Measurements from ENCODE around the gene FMO3. TPM values are rescaled to one million over a fixed set of nuclear protein-coding genes. Genes with fewer than 3 reads are reported as not detected.

The FMO3 gene
- total RNA-seq, 1 donor, result not detected

GRCh38 chr1:171075041-171075440 is 15.7 kb upstream of the FMO3 start:
- no peak for TF ChIP-seq CTCF (IDR thresholded peaks at IDR 0.05; ENCODE audit: insufficient read depth, low read length)
- DNase-seq (ENCODE audit: low read depth), result no peak
- no peak overlapping the region for H3K4me3 ChIP-seq (ENCODE audit: low read depth, low read length)

GRCh38 chr1:171081314-171081753 is 9.4 kb upstream of the FMO3 start:
- DNase-seq (ENCODE audit: low read depth), result peak; percentile 85
- H3K4me3 ChIP-seq (ENCODE audit: low read depth, low read length), result no peak overlapping the region
- peak; percentile 47 for TF ChIP-seq CTCF (IDR thresholded peaks at IDR 0.05; ENCODE audit: insufficient read depth, low read length)

GRCh38 chr1:171081763-171082201 is 8.9 kb upstream of the FMO3 start:
- H3K4me3 ChIP-seq (ENCODE audit: low read depth, low read length), result no peak overlapping the region
- no peak for TF ChIP-seq CTCF (IDR thresholded peaks at IDR 0.05; ENCODE audit: insufficient read depth, low read length)
- peak; percentile 18 for DNase-seq (ENCODE audit: low read depth)

GRCh38 chr1:171082606-171083005 is 8.1 kb upstream of the FMO3 start:
- H3K4me3 ChIP-seq (ENCODE audit: low read depth, low read length), result no peak overlapping the region
- no peak for DNase-seq (ENCODE audit: low read depth)
- no peak for TF ChIP-seq CTCF (IDR thresholded peaks at IDR 0.05; ENCODE audit: insufficient read depth, low read length)

- DNase-seq (ENCODE audit: low read depth), result no peak
- TF ChIP-seq CTCF (IDR thresholded peaks at IDR 0.05; ENCODE audit: insufficient read depth, low read length), result no peak
- no peak overlapping the region for H3K4me3 ChIP-seq (ENCODE audit: low read depth, low read length)
Measured at GRCh38 chr1:171083222-171083621, 7.5 kb upstream of the FMO3 start.

GRCh38 chr1:171084091-171084490 is 6.6 kb upstream of the FMO3 start:
- H3K4me3 ChIP-seq (ENCODE audit: low read depth, low read length), result no peak overlapping the region
- TF ChIP-seq CTCF (IDR thresholded peaks at IDR 0.05; ENCODE audit: insufficient read depth, low read length), result no peak
- no peak for DNase-seq (ENCODE audit: low read depth)

- H3K4me3 ChIP-seq (ENCODE audit: low read depth, low read length), result no peak overlapping the region
- no peak for DNase-seq (ENCODE audit: low read depth)
- no peak for TF ChIP-seq CTCF (IDR thresholded peaks at IDR 0.05; ENCODE audit: insufficient read depth, low read length)
Measured at GRCh38 chr1:171084870-171085269, 5.8 kb upstream of the FMO3 start.

Measured in fibroblast of the aortic adventitia (primary cell).